Bronchial smooth muscle cell (primary cell): ENCODE results near the gene GAD2. TPM values are rescaled to one million over a fixed set of nuclear protein-coding genes. Genes with fewer than 3 reads are reported as not detected.

Experiments
- total RNA-seq: library from RNA; depleted of rRNA; stranded (reverse); fragments of >200 nt; gene quantifications from 2 replicates; pipeline ENCODE4 v1.2.1, GENCODE V29; 2014

Gene GAD2
- not detected in 2 replicates for total RNA-seq

GRCh38 chr10:26216585-26217395 is at the start of gene GAD2:
GAD2 (plus strand) TSS chr10:26216774; CDS start chr10:26216810, 36 bp downstream.

Other genes with a start within 250 kb of the GAD2 start
- gene APBB1IP, start 221.6 kb downstream of the GAD2 start, total RNA-seq: 1.0 and 1.6 TPM in 2 replicates